ENCODE data around the gene MOCS1.
"Not testable (repeated sequence)": the region's sequence is repeated elsewhere in the genome, so short reads cannot be mapped to it uniquely, and the experiment has no call there.

Gene MOCS1

GRCh38 chr6:39934131-39934757 lies at the start of gene MOCS1:
TSS of gene MOCS1 (minus strand) at chr6:39934462. CDS start at chr6:39934417, 45 bp downstream.
- DNase-seq (ENCODE audit: low read depth in 2 of 2): peak in 1 of 2 donors; percentile 17

GRCh38 chr6:39984051-39984450 lies 49.8 kb upstream of the MOCS1 start:
- DNase-seq (ENCODE audit: low read depth in 2 of 2): no peak

DNA sequence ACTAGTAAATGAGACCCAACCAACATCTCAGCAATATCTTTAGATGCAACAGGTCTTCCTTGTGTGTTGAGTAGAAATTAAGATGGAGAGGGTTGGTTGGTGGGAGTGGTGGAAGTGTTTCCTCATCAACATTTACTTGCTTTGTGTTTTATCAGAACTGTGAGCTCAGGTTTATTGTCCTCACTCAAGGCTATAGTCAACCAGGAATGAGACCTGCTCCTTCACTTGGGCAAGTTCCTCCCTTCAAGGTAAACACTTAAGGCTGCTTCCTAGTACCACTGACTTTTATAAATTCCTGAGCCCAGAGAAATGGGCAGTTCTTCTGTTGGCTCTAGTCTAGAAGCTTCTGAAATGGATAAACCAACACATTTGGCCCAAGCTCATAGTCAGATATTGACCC lies 48.9 kb upstream of the MOCS1 start:
- DNase-seq (ENCODE audit: low read depth in 2 of 2): no peak

DNA sequence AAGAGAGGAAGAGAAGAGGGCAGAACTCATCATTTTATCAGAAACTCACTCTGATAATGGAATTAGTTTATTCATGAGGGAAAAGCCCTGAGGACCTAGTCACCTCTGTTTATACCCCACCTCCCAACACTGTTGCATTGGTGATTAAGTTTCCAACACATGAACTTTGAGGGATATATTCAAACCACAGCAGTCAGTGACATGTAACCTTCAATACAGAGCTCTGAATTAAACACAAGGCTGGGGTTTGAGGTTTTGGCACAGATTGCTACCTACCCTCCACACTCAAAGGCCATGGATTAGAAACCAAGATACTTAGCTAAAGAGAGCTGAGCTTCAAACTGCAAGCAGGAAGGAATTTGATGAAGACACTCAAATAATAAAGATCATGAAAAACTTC lies 48.5 kb upstream of the MOCS1 start:
- DNase-seq (ENCODE audit: low read depth in 2 of 2): no peak

DNA sequence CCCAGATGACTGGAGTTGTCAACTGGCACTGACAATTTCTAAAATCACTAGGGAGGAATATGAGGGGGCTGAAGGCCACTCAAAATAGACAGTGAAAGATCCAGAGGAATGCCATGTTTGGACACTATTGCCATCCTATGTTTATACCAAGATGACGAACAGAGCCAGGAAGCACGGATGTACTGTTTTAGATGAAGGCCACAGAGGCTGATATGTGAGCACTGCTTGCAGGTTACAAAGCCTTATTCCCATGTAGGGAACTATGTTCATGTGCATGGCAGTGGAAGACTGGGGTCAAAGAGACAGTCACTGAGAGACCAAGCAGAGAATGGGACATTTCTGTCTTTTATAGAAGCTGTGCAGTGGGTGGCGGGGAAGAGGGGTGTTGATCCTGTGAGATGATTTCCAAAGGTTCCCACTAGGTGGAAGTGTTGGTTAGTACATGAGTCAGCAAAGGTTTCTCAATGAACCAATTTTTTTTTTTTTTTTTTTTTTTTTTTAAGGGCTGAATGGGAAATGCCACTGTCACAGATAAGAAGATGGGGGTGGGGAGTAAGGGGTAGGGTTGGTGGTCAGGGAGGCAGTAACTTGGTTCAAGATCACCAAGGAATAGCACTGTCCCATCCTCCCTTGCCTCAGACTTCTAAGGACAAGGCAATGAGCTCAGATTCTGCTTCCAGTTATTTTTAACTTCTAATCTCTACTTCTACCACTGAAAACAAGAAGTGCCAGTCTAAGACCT lies 46.7 kb upstream of the MOCS1 start:
- no peak for DNase-seq (ENCODE audit: low read depth in 2 of 2)

GRCh38 chr6:39979461-39980328 lies 45.4 kb upstream of the MOCS1 start:
- no peak for DNase-seq (ENCODE audit: low read depth in 2 of 2)

DNA sequence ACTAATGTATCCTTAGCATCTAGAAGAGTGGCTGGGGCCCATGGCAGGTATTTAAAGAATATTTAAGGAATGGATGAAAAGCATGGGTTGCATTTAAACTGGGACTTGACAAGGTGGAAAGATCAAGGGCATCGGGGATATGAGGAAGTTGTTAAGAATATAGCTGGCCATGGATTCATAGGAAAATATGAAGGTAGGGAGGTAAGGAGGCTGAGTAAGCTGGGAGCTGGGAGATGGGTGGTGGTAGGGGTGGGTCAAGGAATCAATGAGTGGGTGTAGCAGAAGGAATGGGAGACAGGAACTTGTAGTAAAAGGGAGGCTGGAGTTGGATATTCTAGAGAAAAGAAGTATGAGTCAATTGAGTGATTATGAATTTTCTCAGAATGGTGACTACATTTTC lies 44.0 kb upstream of the MOCS1 start:
- DNase-seq (ENCODE audit: low read depth in 2 of 2): no peak

- no peak for DNase-seq (ENCODE audit: low read depth in 2 of 2)
Measured at GRCh38 chr6:39973661-39974060, 39.4 kb upstream of the MOCS1 start.

GRCh38 chr6:39972717-39973116 lies 38.5 kb upstream of the MOCS1 start:
- DNase-seq (ENCODE audit: low read depth in 2 of 2): not testable (repeated sequence)

- not testable (repeated sequence) for DNase-seq (ENCODE audit: low read depth in 2 of 2)
Measured at GRCh38 chr6:39971131-39971530, 36.9 kb upstream of the MOCS1 start.

- DNase-seq (ENCODE audit: low read depth in 2 of 2): no peak
Measured at GRCh38 chr6:39965751-39966150, 31.5 kb upstream of the MOCS1 start.

DNA sequence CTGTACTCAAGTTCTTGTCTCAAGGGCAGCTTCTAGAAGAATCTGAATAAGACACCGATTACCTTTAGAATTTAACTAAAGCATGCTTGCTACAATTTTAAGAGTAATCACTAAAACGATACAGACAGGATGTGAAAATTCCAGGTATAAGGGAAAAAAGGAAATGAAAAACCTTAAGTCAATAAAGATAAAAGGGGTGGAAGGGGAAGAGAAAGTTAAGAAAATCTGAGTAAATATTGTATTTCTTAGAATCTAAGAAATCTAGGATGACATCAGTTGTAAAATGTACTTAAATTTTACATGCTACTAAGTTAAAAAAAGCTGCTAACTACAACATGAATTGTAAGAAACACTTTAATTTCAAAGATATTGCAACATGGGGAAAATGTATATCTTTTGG lies 30.3 kb upstream of the MOCS1 start:
- no peak for DNase-seq (ENCODE audit: low read depth in 2 of 2)

DNA sequence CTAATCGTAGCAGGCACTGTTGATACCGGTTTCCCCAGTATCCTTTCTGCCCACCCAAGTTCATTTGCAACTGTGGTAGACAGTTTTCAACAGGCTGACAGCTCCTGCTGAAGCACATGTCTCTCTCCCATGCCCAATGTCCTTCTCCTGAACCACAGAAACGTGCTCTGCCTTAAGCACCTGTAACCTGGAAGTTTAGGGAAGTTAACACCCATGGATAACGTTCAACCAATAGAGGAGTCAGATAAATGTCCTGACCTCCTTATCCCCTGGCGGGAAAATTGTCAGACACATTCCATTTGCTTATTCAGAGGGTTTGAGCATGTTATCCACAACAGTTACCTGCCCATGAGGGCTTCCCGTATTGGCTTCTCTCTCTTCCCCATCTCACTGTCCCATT lies 29.8 kb upstream of the MOCS1 start:
- DNase-seq (ENCODE audit: low read depth in 2 of 2): no peak

- DNase-seq (ENCODE audit: low read depth in 2 of 2): no peak
Measured at GRCh38 chr6:39962831-39963230, 28.6 kb upstream of the MOCS1 start.

DNA sequence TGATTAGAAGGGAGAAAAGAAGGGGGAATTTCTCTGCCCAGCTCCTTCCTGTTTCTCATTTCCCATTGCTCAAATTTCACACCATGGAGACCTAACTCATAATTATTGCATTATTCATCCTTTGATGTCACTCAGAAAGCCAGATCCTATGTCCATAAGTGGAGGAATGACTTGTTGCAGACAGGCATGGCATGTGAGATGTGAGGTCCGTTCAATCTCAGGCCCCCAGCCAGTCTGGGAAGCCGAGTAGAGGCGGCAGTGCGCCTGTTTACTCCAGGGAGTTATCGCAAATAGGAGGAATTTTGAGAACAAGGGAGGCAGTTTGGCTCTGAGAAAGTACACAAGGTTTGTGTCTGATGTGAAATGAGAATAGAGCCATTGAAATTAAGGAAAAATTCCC lies 26.9 kb upstream of the MOCS1 start:
- DNase-seq (ENCODE audit: low read depth in 2 of 2): no peak

DNA sequence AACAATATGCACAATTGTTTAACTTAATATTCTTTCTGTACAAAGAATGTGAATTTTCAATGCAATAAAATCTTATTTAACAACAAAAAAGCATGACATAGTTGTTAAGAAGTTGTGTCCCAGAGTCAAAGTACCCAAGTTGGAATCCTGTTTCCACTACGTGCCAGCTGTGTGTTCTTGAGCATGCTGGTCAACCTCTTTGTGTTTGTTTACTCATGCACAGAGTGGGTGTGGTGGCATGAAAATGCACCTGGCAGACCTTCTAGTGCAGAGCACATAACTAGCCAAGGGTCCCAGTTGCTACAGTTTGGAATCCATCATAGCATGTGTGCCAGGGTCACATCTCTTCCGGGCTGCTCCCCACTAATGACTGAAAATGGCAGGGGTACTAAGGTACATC lies 24.7 kb upstream of the MOCS1 start:
- DNase-seq (ENCODE audit: low read depth in 2 of 2): no peak

DNA sequence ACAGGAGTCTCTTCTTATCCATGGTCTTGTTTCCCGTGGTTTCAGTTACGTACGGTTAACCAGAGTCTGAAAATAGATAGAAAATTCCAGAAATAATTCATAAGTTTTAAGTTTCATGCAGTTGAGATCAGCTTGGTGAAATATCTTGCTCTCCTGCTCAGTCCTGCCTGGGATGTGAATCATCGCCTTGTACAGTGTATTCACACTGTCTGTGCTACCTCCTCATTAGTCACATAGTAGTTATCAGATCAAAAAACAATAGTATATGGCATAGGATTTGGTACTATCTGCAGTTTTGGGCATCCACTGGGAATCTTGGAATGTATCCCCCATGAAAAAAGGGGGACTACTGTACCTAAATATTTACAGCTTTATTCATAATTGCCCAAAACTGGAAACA lies 22.7 kb upstream of the MOCS1 start:
- no peak for DNase-seq (ENCODE audit: low read depth in 2 of 2)

GRCh38 chr6:39953076-39953618 lies 18.9 kb upstream of the MOCS1 start:
- no peak for DNase-seq (ENCODE audit: low read depth in 2 of 2)

DNA sequence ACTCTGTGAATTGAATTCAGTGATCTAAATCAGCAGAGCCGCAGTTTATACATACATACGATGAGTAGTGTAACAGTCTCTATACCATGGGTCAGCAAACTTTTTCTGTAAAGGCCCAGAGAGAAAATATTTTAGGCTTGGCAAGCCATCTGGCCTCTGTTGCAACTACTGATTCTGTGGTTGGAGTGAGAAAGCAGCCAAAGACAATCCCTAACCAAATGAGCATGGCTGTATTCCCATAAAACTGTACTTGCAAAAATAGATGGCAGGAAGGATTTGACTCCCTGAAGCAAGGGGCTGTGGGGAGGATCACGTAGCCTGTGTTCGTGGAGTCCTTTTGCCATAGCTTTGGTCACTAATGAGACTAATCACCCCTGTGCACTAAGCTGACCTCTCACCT lies 17.9 kb upstream of the MOCS1 start:
- DNase-seq (ENCODE audit: low read depth in 2 of 2): no peak

DNA sequence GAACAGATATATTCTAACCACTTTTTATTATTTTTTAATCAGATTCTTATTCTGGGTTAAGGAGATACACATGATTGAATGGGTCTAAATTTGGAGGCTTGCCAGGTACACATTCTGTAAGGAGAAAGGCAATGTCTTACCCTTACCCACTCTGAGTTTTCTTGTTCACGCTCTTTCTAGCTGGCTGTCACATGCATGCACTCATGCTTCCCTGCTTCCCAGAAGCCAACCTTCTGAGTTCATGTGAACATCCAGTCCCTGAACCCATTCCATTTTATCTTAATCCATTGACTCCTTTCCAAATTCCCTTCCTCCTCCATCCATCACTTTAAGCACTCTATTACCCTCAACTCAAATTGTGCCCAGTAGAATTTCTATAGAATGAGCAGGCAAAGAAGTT lies 17.5 kb upstream of the MOCS1 start:
- DNase-seq (ENCODE audit: low read depth in 2 of 2): no peak

DNA sequence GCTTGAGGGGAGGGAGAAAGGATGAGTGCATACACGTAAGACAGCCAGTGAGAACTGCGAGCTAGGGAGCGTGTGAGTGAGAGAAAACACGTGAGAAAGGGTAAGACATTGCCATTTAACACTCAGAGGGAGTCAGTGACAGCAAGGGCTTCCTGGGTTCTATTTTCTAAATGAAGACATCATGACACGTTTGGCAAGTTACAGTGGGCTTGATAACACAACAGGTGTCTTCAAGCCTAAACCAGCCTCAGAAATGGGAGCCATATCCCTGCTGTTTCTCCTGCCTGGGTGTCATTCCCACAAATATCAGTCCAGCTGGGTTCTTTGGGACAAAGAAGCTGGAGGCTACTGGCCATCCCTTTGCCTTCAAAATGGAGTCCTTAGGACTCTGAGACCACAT lies 16.9 kb upstream of the MOCS1 start:
- DNase-seq (ENCODE audit: low read depth in 2 of 2): no peak

GRCh38 chr6:39950125-39950720 lies 16.0 kb upstream of the MOCS1 start:
- DNase-seq (ENCODE audit: low read depth in 2 of 2): no peak

Data from stimulated activated CD8-positive, alpha-beta memory T cell treated with anti-CD3 and anti-CD28 coated beads, Interleukin-15, amount 100 ng/mL, for 4 hours (primary cell).